HG02588 (cell line): ENCODE measurements around the gene HSD3B1.
"Not testable (repeated sequence)": the region's sequence is repeated elsewhere in the genome, so short reads cannot be mapped to it uniquely, and the experiment has no call there.

Experiments
- ATAC-seq: cut with Tn5 transposase; IDR thresholded peaks from one replicate; pipeline ENCODE4 v1.9.1; 2021; ENCODE audit warnings: mild to moderate bottlenecking, moderate library complexity; ENCODE audit not compliant: unreplicated experiment

The HSD3B1 gene

DNA sequence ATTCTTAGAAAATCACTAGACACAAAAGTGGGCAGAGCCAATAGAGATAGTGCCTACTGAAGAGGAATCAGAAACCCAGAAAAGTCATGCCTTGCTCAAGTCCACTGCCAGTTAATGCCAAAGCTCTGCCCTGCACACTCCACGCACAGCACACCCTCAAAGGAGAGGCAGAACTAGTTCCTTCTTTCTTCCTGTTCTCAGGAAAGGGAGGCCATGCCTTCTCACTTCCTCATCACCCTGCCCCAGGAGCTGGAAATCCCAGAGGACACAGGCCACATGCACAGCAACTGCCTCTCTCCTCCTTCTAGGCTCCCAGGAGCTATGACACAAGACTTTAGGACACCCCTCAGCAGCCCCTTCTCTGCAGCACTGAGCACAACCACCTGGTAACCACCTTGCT is 45.6 kb downstream of the HSD3B1 start:
- not testable (repeated sequence) for ATAC-seq

- ATAC-seq, result not testable (repeated sequence)
Measured at GRCh38 chr1:119553302-119554071, 46.5 kb downstream of the HSD3B1 start.

GRCh38 chr1:119554183-119554582 is 47.2 kb downstream of the HSD3B1 start:
- ATAC-seq, result no peak

GRCh38 chr1:119556423-119556822 is 49.4 kb downstream of the HSD3B1 start:
- no peak for ATAC-seq

DNA sequence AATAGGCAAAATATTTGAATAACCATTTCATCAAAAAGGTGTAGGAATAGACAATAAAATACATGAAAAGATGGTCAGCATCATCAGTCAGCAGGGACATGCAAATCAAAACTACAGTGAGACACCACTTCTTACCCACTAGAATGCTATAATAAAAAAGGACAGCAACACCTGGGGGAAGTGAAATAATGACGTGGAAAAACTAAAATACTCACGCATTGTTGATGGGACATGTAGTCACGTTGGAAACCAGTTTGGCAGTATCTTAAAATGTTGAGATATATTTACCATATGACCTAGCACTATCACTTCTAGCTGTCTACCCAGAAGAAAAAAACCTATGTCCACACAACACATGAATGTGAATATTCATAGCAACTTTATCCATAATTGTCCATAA is 53.4 kb downstream of the HSD3B1 start:
- not testable (repeated sequence) for ATAC-seq

DNA sequence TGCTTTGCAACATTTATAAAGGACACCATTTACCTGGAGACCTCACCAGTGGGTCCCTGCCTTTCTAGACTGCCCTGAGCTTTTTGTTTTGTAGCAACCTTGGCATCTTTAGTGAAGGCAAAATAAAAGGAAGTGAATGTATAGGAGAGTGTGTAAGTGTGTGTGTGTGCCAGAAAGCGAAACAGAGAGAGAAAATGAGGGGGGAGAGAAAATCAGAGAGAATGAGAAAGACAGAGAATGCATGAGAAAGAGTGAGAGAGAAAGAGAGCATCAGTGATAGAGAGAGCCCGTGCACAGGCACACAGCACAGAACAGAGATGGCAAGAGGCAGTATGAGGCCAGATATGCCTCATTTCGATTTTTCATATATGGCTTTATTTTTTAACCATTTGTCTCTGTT is 57.5 kb downstream of the HSD3B1 start:
- peak; percentile 68 for ATAC-seq
